ENCODE data around the gene IL34. TPM values are rescaled to one million over a fixed set of nuclear protein-coding genes. Genes with fewer than 3 reads are reported as not detected.

The IL34 gene
- total RNA-seq, 4 donors from 2014 or later = 1.1 to 1.4 TPM; not detected in 2

- TF ChIP-seq POLR2A (IDR thresholded peaks at IDR 0.05) (no peak), CTCF (IDR thresholded peaks at IDR 0.05) (no peak), EP300 (IDR thresholded peaks at IDR 0.05; ENCODE audit: low read depth) (no peak), POLR2AphosphoS5 (IDR thresholded peaks at IDR 0.05) (no peak)
- no peaks in the 10 kb centered on the region for H3K9me3 ChIP-seq
- H3K36me3 ChIP-seq = no peaks in the 10 kb centered on the region
- intact Hi-C loops (cut with DNase I; ENCODE audit: low total_unique reads) (loop anchor here (5.0 kb wide), 1 partner anchor 74 kb away; no protein-coding TSS in a partner anchor), in situ Hi-C loops (cut with MboI; ENCODE audit: low pct_ligation_motif_present in 1 of 4, low pct_unique_long_range_greater_than_20kb in 1 of 4, low sequenced_read_pairs in 3 of 4) (loop anchor here in 1 of 4 donors (10.0 kb wide), 1 partner anchor 81 kb away; no protein-coding TSS in a partner anchor)
- peaks cover 6% of the 10 kb centered on the region for H3K27me3 ChIP-seq
- peaks cover 42 to 77% (median 63%) of the 10 kb centered on the region in 4 donors for H3K4me1 ChIP-seq
- DNase-seq = no peak
- WGBS, 2 donors (ENCODE audit: low coverage in 1 of 2) = 81% methylated on average over 13 of the region's 13 CpGs; no CpG with 5 or more reads in 1 of the 2 donors
- peak overlapping the region; percentile 80 to 91 (median 89) for H3K27ac ChIP-seq
- peak overlapping the region in 3 of 4 donors; percentile 57 to 59 (median 58) for H3K4me3 ChIP-seq
These were observed 37.0 kb downstream of the IL34 start for GRCh38 chr16:70683146-70683944.

- Histone ChIP-seq H3K36me3 (no peaks in the 10 kb centered on the region), H3K4me3 (peak overlapping the region; percentile 57 to 61 (median 58)), H3K27me3 (peaks cover 6% of the 10 kb centered on the region), H3K4me1 (peaks cover 53 to 87% (median 74%) of the 10 kb centered on the region in 4 donors), H3K27ac (peak overlapping the region; percentile 80 to 91 (median 89)), H3K9me3 (no peaks in the 10 kb centered on the region)
- WGBS, 2 donors (ENCODE audit: low coverage in 1 of 2) = 64% methylated on average over 9 of the region's 14 CpGs; no CpG with 5 or more reads in 1 of the 2 donors
- TF ChIP-seq EP300 (IDR thresholded peaks at IDR 0.05; ENCODE audit: low read depth) = no peak
- no peak for TF ChIP-seq CTCF (IDR thresholded peaks at IDR 0.05)
- no peak for TF ChIP-seq POLR2A (IDR thresholded peaks at IDR 0.05)
- TF ChIP-seq POLR2AphosphoS5 (IDR thresholded peaks at IDR 0.05) = no peak
- DNase-seq = no peak
- intact Hi-C loops (cut with DNase I; ENCODE audit: low total_unique reads) (loop anchor here (5.0 kb wide), 1 partner anchor 73 kb away; no protein-coding TSS in a partner anchor), in situ Hi-C loops (cut with MboI; ENCODE audit: low pct_ligation_motif_present in 1 of 4, low pct_unique_long_range_greater_than_20kb in 1 of 4, low sequenced_read_pairs in 3 of 4) (loop anchor here in 1 of 4 donors (10.0 kb wide), 1 partner anchor 80 kb away; no protein-coding TSS in a partner anchor)
These were observed 38.0 kb downstream of the IL34 start for GRCh38 chr16:70684146-70685060.

GRCh38 chr16:70685061-70685937, 38.9 kb downstream of the IL34 start:
- 6% methylated on average over 19 of the region's 90 CpGs; no CpG with 5 or more reads in 1 of the 2 donors for WGBS, 2 donors (ENCODE audit: low coverage in 1 of 2)
- no peak for DNase-seq
- TF ChIP-seq POLR2A (IDR thresholded peaks at IDR 0.05) = no peak
- no peak for TF ChIP-seq POLR2AphosphoS5 (IDR thresholded peaks at IDR 0.05)
- TF ChIP-seq EP300 (IDR thresholded peaks at IDR 0.05; ENCODE audit: low read depth) = no peak
- TF ChIP-seq CTCF (IDR thresholded peaks at IDR 0.05) = no peak
- in situ Hi-C loops (cut with MboI; ENCODE audit: low pct_ligation_motif_present in 1 of 4, low pct_unique_long_range_greater_than_20kb in 1 of 4, low sequenced_read_pairs in 3 of 4) = loop anchor here in 1 of 4 donors (10.0 kb wide), 1 partner anchor 80 kb away; no protein-coding TSS in a partner anchor
- intact Hi-C loops (cut with DNase I; ENCODE audit: low total_unique reads) = no loop called here
- Histone ChIP-seq H3K27me3 (peaks cover 6% of the 10 kb centered on the region), H3K9me3 (no peaks in the 10 kb centered on the region), H3K4me3 (peak overlapping the region; percentile 57 to 61 (median 58)), H3K27ac (peak overlapping the region; percentile 80 to 91 (median 89)), H3K4me1 (peaks cover 59 to 93% (median 80%) of the 10 kb centered on the region in 4 donors), H3K36me3 (no peaks in the 10 kb centered on the region)

All from transverse colon (tissue), 4 donors.